Lower leg skin (tissue), 4 donors: Measurements from ENCODE around the gene C4BPA. TPM values are rescaled to one million over a fixed set of nuclear protein-coding genes. Genes with fewer than 3 reads are reported as not detected.

Experiments used
- DNase-seq, 2 donors: peaks; one replicate each; pipeline ENCODE4 v3.0.0-alpha.2; 2019; ENCODE audit warnings: low spot score in 2 of 2
- H3K4me3 ChIP-seq: fragments of 200-600 bp; sonication (generic); 2 replicates; pipeline ENCODE4 v1.5.1; 2017; ENCODE audit warnings: mild to moderate bottlenecking, low read depth; ENCODE audit not compliant: poor library complexity, severe bottlenecking
- CTCF ChIP-seq, 3 donors: fragments of 450-650 bp; IDR thresholded peaks; one replicate each; pipeline ENCODE4 v1.5.1; 2016; ENCODE audit warnings: antibody characterized with exemption in 3 of 3, mild to moderate bottlenecking in 3 of 3, moderate library complexity in 2 of 3
- POLR2A ChIP-seq, 2 donors: fragments of 450-650 bp; IDR thresholded peaks; one replicate each; pipeline ENCODE4 v1.6.1; 2016 to 2017; ENCODE audit warnings: antibody characterized with exemption in 2 of 2, mild to moderate bottlenecking in 1 of 2, moderate library complexity in 1 of 2
- WGBS, 2 donors: methylation state at CpG; one replicate each; pipeline ENCODE4 v1.1.5; 2018; 5-methylcytosine and 5-hydroxymethylcytosine counted together
- intact Hi-C: fragments of 100-400 bp; cut with DNase I; formaldehyde crosslinking; loops from one replicate; pipeline ENCODE4 v1.15.0; 2023; ENCODE audit warnings: low total_unique reads
- total RNA-seq, 4 donors: library from RNA; depleted of rRNA; stranded (reverse); fragments of >200 nt; gene quantifications; one replicate each; pipeline ENCODE4 v1.1.0, GENCODE V29; 2016

The C4BPA gene
- total RNA-seq, 4 donors from 2014 or later, result not detected

DNA sequence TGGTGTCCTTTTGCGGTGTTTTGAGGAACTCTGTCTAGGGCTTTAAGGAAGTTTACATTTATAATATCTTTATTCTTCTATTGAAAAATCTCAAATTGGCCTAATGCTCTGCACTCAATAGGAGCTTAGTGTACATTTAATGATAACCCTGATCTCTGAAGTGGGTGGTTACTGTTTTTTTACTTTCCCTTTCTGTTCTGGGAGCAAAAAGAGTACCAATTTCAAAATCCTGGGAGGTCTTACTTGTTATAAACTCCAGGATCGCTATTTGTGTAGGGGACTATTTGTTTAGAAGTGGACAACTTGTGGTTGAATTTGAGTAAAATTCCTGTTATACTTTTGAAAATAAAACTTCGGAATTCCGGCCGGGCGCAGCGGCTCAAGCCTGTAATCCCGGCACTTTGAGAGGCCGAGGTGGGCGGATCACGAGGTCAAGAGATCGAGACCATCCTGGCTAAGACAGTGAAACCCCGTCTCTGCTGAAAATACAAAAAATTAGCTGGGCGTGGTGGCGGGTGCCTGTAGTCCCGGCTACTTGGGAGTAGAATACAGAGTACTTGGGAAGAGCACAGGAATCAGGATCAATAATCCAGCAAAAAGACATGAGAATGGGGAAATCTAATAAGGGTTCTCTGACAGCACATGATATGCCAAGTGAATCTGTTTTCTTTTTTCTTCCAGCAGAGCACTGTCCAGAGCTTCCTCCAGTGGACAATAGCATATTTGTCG is 14.2 kb upstream of the C4BPA start:
- WGBS, 2 donors, result 95 to 96% methylated on average over 17 of the region's 17 CpGs
- TF ChIP-seq POLR2A (IDR thresholded peaks at IDR 0.05) (no peak), CTCF (IDR thresholded peaks at IDR 0.05) (no peak)
- intact Hi-C loops, result loop anchor here (10.0 kb wide), 1 partner anchor 315 kb away; no protein-coding TSS in a partner anchor
- no peak for DNase-seq
- no peak overlapping the region for H3K4me3 ChIP-seq

- intact Hi-C loops, result no loop called here
- 80 to 82% methylated on average over 4 of the region's 4 CpGs for WGBS, 2 donors
- no peak for DNase-seq
- H3K4me3 ChIP-seq, result no peak overlapping the region
- TF ChIP-seq POLR2A (IDR thresholded peaks at IDR 0.05) (no peak), CTCF (IDR thresholded peaks at IDR 0.05) (no peak)
Observed at GRCh38 chr1:207091200-207091908, 12.7 kb upstream of the C4BPA start.

DNA sequence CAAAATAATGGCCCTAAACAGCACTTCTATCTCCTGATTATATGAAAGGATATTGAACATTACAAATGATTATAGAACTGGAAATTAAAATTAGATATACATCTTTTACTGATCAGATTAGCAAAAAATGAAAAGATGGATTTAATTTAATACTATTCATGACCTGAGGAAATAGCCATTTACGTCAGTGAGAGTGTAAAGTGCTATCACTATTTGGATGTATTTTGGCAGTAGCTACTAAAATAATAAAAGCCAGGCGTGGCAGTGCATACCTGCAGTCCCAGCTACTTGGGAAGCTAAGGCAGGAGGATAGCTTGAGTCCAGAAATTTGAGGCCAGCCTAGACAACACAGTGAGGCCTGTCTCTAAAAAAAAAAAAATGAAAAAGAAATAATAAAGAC is 10.1 kb upstream of the C4BPA start:
- DNase-seq, result no peak
- intact Hi-C loops, result no loop called here
- H3K4me3 ChIP-seq, result no peak overlapping the region
- WGBS, 2 donors, result 18 to 35% methylated on average over 2 of the region's 2 CpGs
- no peak for TF ChIP-seq POLR2A (IDR thresholded peaks at IDR 0.05)
- no peak for TF ChIP-seq CTCF (IDR thresholded peaks at IDR 0.05)

DNA sequence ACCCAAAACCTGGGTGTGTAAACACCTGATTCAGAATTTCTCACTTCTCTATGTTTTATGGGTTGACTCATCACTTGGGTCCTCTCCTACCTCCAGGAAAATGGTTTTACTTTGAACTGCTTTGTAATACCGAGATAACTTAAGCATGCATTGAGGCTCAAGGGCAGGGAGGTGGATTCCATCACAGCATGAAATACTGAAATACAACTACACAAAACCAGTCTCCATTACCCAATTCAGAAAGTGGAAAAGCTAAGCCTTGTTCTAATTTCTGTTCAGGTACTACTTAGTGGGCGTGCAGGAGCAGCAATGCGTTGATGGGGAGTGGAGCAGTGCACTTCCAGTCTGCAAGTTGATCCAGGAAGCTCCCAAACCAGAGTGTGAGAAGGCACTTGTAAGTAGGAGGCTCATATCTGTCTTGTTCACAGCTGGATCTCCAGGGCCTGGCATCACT is 6.1 kb upstream of the C4BPA start:
- no peak overlapping the region for H3K4me3 ChIP-seq
- intact Hi-C loops, result no loop called here
- 50 to 67% methylated on average over 3 of the region's 3 CpGs for WGBS, 2 donors
- TF ChIP-seq CTCF (IDR thresholded peaks at IDR 0.05), result no peak
- TF ChIP-seq POLR2A (IDR thresholded peaks at IDR 0.05), result no peak
- DNase-seq, result no peak

DNA sequence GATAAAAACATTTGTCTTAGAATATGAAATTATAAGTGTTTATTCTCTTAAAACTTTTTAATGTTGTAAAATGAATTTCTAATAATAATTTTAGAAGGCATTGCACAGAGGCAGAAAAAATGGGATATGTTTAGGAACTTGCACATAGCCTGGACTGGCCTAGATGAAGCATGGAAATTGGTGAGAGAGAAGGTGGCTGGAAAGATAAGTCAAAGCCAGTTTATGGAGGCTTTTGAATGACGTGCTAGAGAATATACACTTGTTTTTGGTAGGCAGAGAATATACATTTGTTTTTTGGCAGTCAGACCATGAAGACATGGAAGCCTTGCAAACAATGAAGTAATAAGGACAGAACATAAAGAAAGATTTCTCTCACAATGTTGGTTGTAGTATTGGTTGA is 2.3 kb upstream of the C4BPA start:
- 88 to 90% methylated on average over 1 of the region's 1 CpG for WGBS, 2 donors
- TF ChIP-seq CTCF (IDR thresholded peaks at IDR 0.05), result no peak
- no peak for TF ChIP-seq POLR2A (IDR thresholded peaks at IDR 0.05)
- intact Hi-C loops, result no loop called here
- H3K4me3 ChIP-seq, result no peak overlapping the region
- DNase-seq, result no peak
